Omental fat pad (tissue), 4 donors: ENCODE results near the gene SIGLEC12. TPM values are rescaled to one million over a fixed set of nuclear protein-coding genes. Genes with fewer than 3 reads are reported as not detected.

ENCODE experiments used
- ATAC-seq: fragments of 150-250 bp; one replicate; pipeline ENCODE4 v1.9.1; 2016; ENCODE audit warnings: mild to moderate bottlenecking, moderate library complexity; ENCODE audit not compliant: low FRiP score
- DNase-seq: peaks from one replicate; pipeline ENCODE4 v3.0.0-alpha.2; 2019; ENCODE audit warnings: low spot score
- total RNA-seq, 4 donors: library from RNA; depleted of rRNA; stranded (reverse); fragments of >200 nt; gene quantifications; one replicate each; pipeline ENCODE4 v1.1.0, GENCODE V29; 2016
- TF ChIP-seq, protein P1 (sequence below), 3 donors: fragments of 450-650 bp; IDR thresholded peaks; one replicate each; pipeline ENCODE4 v1.5.1; 2016 to 2017; ENCODE audit warnings: antibody characterized with exemption in 3 of 3, mild to moderate bottlenecking in 3 of 3, moderate library complexity in 2 of 3

Gene SIGLEC12
- total RNA-seq, 4 donors from 2014 or later, result 1.1 TPM; not detected in 2

DNA sequence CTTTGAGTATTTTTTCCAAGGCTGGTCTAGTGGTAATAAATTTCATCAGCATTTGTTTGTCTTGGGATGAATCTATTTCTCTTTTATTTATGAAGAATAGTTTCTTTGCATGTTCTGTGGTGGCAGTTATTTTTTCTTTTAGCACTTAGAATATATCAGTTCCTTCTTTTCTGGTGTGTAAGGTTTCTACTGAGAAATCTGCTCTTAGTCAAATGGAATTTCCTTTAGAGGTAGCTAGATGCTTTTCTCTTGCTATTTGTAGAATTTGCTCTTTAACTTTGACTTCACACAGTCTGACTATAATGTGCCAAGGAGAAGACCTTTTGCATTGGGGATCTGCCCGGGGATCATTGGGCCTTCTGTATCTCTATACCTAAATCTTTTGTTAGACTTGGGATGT lies 33.9 kb upstream of the SIGLEC12 start:
- DNase-seq (no peak), ATAC-seq (no peak)
- TF ChIP-seq, protein P1, sequence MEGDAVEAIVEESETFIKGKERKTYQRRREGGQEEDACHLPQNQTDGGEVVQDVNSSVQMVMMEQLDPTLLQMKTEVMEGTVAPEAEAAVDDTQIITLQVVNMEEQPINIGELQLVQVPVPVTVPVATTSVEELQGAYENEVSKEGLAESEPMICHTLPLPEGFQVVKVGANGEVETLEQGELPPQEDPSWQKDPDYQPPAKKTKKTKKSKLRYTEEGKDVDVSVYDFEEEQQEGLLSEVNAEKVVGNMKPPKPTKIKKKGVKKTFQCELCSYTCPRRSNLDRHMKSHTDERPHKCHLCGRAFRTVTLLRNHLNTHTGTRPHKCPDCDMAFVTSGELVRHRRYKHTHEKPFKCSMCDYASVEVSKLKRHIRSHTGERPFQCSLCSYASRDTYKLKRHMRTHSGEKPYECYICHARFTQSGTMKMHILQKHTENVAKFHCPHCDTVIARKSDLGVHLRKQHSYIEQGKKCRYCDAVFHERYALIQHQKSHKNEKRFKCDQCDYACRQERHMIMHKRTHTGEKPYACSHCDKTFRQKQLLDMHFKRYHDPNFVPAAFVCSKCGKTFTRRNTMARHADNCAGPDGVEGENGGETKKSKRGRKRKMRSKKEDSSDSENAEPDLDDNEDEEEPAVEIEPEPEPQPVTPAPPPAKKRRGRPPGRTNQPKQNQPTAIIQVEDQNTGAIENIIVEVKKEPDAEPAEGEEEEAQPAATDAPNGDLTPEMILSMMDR (IDR thresholded peaks at IDR 0.05), result no peak

DNA sequence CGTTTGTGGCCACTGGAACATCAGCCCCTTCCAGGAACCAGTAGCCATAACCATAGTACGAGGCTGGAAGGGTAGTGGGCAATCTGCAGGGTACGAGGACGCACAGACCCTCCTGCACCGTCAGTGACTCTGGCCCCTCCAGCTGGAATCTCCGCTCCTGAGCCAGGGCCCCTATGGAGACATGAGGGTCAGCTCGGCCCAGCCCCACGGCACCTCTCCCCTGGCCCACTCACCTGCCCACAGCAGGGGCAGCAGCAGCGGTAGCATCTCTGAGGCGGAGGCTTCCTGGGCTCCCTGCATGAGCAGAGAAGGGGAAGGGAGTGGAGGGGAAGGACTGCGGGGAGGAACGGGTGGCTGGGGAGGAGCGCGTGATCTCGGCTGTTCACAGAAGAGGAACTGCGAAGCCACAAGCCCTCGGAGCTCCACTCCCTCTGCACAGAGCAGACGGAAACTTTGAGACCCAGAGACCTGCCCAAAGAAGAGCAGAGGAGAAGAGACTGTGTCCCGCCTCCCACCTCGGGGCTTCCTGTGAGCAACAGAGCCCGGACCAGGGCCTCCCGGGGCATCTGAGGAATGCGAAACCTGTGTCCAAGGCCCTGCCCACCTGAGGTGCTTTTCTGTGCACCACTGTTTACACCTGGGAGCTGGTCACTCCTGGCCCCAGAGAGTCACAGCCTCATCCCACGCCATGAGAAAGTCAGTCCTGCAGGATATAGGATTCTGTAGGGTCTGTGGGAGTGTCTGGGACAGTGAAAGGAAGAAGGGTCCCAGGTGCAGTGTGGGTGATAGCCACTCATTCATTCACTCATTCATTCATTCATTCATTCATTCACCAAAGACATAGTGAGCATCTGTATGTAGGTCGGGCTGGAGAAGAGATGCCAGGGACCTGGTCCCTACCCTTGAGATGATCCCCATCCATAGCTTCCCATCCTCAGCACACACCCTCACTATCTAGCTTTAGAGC lies 30.0 kb upstream of the SIGLEC12 start, which contains the start of gene SIGLEC6:
SIGLEC6 (minus strand) TSS at position 322 of the 967 bp plus-strand sequence; CDS start at position 300, 22 bp downstream.
- TF ChIP-seq, protein P1 (IDR thresholded peaks at IDR 0.05), result no peak
- no peak for ATAC-seq
- no peak for DNase-seq

DNA sequence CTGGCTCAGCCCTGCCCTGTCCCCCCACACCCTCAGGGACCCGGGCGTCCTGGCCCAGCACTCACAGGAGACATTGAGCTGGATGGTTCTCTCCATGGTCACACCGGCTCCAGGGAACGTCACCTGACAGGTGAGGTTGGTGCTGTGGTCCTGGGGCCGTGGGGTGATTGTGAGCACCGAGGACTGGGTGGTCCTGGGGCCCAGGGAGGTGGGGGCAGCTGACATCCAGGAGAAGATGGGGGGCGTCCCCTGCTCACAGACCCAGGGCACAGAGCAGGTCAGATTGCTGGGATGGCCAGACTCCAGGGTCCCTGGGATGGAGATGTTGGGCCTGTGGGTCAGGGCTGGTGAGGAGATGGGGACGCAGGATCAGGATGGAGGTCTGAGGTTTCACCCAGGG lies 29.0 kb upstream of the SIGLEC12 start:
- TF ChIP-seq, protein P1 (IDR thresholded peaks at IDR 0.05), result no peak
- ATAC-seq (no peak), DNase-seq (no peak)

DNA sequence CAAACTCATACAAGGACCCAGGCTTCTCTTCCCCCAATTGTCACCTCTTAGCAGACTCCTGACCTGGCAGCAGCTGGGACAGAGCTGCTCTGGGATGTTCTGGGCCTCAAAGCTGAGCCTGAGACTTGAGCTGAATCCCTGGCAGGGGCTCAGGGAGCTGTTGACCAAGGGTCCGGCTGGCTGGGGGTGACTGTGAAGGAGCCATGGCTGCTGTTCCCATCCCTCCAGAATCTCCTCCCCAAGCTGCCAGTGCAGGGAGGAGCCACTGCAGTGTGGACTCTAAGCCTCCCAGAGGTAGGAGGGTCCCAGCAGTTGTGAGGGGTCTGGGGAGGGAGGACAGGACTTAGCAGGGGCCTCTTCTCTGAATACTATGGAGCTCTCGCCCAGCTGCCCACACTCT lies 27.7 kb upstream of the SIGLEC12 start:
- TF ChIP-seq, protein P1 (IDR thresholded peaks at IDR 0.05), result no peak
- ATAC-seq (no peak), DNase-seq (no peak)

DNA sequence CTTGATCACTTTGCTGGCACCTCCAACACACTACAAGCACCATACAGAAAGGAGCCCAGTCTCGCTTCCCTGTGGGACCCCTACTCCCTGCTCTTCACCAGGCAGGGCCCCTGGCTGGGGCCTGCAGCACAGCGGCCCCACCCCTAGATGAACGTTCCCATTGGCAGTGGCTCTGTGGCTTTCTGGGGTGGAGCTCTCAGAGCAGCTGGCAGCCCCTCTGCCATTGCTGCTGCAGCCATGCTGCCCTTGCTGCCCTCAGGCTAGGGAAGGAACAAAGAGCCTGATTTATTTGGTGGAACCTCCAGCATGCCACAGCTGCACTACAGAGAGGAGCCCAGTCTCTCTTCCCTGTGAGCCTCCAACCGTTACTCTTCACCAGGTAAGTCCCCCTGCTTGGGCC lies 24.1 kb upstream of the SIGLEC12 start:
- TF ChIP-seq, protein P1 (IDR thresholded peaks at IDR 0.05), result no peak
- no peak for ATAC-seq

DNA sequence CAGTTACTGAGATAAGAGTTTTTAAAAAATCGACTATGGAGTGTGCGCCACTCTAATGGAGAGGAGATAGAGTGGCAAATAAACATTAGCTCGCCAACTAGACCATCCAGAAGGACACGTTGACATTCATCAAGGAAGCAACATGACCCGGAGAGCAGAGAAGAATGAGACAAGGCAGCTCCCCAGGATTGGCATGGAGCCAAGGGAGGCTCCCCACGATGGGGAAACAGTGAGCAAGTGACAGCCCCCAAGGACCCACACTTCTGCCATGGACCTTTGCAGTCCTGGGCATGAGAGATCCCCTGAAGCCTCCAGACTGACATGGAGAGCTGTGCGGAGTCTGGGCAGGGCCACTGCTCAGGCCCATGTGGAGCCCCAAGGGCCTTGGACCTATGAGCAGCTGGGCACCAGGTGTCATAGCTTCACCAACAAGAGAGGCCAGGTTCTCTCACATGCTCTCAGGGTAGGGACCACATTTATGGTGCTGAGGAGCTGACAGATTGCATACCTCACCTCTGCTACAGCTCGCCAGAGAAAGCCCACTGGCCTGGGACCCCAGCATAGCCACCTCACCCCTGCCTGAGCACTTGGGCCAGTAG lies 23.2 kb upstream of the SIGLEC12 start:
- DNase-seq (no peak), ATAC-seq (no peak)
- TF ChIP-seq, protein P1 (IDR thresholded peaks at IDR 0.05), result no peak

More for the DNA sequence above, 24.1 kb upstream of the SIGLEC12 start:
- no peak for DNase-seq
